OCI-M2 (cell line): ENCODE data around the gene TRIM8.

ENCODE experiments used
- DNase-seq: peaks from one replicate; lab custom pipeline; 2025; ENCODE audit not compliant: unreplicated experiment; lab: John Stamatoyannopoulos, UW

Gene TRIM8

DNA sequence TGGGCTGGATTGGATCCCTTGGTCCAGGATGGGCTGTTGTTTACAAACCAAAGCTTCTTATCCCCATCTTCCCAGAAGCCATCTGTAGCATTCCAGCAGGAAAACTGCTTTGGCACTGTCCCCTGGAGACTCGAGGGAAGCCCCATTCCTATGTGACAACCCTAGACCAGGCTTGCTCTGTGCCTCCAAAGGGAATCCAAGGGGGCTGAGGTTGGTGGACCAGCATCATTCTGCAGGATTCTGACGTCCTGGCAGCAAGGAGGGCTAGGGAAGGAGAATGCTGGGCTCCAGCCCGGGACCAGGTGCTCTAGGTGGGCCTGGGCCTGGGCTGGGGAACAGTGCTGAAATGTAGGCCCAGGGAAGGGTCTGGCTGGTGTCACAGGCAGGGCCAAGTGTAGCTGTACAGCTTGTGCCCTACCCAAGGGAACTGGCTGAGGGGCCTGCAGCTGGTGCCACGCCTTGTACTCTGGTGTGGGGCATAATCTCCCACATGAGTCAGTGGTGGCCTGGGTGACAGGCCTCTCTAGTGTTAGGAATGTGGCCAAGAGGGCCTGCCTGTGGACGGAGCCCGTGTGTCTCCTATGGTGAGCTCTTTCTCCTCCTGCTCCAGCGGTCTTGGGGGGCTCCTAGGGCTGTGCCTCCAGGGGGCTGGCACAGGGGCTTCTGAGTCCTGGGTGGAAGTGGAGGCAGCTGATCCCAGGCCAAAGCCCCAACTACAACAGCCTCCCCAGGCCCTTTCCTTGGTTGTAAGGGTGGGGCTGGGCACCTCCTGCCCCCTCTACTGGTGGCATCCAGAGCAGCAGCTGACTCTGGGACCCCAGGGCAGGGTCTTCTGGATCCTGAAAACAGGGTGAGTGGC lies 25.2 kb downstream of the TRIM8 start:
- no peak for DNase-seq

DNA sequence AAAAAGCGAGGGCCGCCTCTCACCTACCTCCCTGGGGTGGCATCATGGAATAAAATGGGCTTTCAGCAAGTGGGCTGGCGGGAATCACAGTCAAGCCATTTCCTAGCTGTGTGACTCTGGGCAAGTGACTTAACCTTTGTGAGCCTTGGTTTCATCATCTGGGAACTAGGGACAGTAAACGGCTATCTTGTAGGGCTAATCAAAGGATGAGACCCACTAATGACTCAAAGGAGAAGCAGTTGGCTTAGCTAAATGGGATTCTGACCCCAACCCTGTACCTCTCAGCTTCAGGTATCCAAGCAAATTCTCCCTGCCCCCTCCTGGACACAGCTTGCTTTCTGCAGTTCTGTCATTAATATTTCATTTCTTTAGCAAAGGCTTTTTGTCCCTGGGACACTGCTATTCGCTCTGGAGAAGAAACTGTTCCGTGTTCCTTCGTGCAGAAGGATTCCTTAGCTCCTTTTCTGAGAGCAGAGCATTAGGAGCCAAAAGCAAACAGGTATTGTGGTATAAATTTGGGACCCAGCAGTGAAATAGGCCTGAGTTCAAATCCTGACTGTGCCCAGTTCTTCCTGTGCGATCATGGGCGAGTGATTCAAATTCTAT lies 25.9 kb downstream of the TRIM8 start:
- no peak for DNase-seq

DNA sequence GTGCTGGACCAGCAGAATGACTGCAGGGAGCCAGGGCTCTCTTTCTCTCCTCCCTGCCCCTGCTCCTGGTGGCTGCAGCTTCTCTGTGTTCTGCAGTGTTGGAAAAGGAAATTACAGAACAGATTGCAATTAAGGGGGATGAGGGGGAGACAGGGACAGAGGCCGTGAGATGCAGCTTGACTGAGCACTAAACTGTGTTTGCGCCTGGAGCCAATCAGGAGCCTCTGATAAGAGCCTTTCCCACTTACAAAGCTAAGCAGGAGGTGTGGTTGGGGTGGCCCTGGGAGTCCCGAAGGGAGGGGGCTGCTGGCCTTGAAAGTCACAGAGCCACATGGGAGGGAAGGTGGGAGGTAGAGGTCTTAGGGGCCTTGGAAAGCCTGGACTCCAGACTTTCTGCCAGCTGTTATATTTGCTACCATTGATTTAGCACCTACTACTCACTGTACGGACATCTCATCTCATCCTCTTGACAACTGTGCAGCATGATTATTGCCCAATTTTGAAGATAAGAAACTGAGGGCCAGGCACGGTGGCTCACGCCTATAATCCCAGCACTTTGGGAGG lies 26.7 kb downstream of the TRIM8 start:
- DNase-seq = no peak

DNA sequence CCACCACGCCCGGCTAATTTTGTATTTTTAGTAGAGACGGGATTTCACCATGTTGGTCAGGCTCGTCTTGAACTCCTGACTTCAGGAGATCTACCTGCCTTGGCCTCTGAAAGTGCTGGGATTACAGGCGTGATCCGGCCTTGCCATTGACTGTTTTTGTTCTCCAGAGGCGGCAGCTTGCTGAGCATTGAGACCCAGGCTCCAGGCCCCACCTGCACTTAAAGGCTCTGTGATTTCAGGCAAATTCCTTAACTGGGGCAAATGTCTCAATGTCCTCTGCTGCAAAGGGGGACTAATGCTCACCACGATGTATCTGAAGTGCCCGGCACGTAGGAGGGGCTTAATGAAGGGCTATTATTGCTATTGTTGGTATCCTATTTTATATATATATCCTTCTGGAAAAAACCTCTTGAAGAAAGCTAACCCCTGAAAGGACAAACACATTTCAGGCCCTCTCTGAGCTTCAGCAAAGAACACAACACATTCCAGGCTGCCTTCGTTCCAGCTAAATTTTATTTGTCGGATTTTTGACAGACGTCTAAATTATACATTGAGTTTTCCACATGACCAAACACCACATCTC lies 29.0 kb downstream of the TRIM8 start:
- no peak for DNase-seq

DNA sequence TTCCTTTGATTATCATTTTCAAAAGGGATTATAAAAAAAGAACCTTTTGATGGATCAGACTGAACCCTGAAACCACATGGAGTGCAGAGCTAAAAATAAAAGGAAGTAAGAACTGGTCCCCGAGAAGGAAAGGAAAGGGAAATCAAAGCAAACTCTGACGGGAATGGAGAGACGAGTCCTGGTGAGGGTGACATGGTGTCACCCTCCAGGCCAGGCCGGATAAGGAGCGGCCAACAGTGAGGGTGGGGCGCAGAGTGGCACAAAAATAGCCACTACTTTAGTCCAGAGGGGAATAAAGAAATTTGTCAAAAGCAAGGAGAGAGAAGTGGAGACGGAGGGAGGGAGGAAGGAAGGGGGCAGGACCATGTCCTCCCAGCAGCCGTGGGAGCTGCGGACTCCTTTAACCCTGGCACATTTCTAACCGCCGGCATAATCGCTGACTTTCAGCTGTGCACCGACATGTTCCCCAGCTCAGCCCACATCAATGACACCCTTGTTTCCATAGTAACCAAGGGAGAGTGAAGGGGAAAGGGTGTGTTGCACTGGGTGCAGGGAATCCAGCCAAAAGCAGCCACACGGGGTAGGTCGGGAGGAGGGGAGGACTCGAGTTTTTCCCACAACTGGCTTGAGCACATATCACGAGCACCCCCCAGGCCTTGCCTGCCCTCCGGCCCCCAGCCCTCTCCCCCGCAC lies 29.7 kb downstream of the TRIM8 start:
- DNase-seq = no peak

DNA sequence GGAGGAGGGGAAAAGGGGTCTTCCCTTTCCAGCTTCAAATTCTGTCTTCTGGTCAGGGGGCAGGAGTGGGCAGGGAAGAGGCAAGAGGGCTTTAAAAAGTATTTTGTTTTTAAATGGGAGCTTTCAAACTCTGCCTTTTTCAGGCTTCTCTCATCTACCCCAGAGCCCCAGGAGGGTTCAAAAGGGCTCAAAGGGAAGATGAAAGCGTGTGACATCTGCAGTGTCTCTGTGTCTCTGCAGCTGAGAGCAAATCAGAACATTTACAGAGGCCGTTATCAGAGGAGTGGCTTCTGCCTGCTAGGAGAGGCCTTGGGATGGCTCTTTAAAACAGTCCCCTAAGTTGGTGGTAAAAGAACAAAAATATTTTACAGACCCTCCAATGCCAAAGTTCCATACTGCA lies 30.3 kb downstream of the TRIM8 start:
- no peak for DNase-seq

DNA sequence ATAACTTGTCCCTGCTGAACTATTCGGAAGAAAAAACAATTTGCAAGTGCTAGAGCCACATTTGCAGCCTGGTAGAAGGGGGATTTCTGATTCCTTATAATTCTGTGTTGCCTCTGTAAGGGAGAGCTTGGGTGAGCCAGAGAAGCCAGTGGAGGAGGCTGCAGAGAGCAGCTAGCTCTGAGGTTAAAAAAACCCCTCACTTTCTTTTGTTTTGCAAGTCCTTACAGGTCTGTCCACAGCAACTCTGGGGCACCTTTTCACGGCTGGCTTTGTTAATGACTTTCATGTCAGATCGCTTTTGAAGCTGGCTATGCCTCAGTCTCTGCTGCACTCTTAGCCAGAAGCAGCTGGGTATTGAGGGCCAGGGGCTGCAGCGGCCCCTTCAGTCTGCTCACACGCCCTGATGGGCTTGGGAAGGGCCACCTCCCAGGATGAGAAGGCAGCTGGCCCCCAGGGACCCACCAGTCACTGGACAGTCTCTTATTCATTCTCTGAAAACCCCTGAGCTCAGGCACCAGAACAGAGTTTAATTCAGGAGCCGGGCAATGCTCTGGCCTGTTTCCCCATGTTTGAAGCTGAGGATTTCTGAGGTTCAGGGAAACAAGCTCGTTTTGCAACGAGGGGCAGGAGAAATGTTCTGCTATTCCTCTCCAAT lies 30.9 kb downstream of the TRIM8 start:
- DNase-seq = no peak

DNA sequence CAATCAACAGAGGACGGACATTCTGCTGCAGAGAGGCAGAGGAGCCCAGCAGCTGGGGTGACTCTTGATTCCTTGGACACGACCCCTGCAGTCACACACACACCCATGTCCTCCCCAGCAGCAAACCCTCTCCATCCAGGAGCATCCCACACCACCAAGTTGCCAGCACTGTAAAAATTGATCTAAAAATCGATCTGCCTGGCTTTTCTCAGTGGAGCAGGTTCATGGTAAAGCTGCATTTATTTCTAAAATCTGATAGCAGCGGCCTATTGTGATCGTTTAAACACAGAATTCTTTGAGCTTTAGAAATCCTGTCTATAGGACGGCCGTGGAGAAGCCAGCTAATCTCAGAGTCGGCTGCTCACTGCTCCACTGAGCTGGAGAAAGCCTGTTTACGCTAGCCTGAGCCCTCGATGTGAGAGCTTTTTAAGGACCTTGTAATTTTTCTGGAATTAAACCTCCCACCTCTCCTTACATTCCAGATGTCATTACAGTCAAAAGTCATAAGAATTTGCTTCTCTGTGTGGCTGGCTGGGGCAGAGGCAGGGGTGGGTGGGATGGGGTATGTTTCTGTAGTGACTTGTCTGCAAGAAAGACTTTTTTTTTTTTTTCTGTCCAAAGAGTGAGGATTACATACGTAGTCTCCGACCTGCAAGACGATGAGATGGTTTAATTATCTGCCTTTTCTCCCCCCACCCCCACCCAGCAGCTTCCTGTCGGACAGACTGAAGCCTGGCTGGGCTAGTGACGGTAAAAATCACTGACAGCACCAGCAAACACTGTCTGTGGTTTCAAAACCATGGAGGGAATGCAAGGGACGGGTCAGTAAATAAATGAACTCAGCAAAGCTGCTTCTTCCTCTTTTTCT lies 31.6 kb downstream of the TRIM8 start:
- no peak for DNase-seq

DNA sequence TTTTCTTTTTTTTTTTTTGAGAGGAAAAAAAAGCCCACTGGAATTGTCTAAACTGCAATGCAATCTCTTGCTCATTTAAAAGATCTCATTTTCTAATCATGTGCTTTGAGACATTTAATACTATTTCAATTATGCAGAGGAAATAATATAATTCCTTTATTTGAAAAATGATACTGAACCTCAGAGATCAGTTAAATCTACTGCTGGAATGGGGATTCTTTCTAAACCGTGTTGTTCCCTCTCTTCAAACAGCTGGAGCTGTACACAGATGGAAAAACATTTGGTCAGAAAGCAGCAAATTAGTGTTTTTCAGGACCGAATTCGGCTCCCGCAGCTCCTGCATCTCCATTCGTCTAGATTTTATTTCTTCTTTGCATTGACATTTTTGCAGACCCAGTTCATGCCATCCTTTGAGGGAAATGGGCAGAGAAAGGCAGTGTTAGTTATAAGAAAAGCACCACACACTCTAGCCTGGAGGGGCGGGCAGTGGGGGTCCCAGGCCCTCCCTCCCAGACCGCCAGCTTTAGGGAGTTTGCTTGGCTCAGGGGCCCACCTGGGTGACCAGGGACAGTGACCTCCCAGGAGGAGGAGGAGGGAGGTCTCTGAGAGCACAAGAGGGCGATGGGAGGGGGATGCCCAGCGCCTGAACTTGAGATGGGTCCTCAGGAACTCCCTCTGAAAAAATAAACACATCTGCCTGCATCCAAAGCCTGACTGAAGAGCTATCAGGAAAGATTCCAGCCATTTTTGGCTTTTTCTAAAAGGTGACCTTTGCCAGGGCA lies 32.4 kb downstream of the TRIM8 start:
- DNase-seq = no peak

DNA sequence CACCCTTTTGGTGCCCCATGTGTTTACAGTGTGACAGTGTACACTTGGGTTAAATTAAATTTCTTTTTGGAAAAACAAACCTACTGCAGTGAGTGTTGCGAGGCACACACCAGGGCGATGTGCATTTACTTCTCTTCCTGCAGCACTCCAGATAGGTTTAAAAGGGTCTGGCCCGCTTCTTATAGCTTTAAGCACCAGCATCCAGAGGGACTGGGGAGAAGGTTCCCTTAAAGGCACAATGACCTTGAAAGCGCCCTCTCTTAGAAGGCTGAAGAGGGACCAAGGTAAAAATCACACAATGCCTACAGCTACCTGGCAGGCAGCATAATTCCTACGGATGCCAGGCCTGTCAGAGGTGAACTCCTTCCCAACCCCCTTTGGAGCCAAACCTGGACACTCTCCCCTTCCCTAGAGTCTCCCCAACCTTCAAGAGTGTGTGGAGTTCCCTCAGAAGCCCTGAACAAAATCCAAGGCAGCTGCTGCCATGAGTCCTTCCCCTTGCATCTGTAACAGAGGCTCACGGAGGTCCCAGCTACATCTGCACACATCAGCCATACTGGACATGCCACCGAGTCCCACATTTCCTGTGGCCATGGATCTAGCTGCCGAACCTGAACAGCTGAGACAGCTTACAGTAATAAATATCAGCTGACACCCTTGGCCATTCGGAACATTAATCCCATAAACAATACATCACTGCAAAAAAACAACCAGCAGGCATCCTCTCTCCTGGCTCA lies 33.2 kb downstream of the TRIM8 start:
- DNase-seq = no peak

DNA sequence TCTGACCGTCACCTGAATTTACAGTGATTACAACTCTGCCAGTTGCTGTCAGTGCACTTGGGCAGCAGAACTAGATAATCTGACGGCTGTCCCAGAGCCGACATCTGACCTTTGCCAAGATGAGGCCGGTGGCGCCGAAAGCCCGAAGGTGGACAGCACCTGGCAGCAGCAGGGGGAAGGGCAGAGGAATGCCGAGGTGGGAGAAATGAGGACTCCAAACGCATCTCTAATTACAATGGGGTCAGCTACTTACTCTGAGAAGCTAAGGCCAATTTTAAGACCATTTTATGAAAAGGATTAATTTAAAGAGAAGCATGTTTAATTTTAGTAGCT lies 33.8 kb downstream of the TRIM8 start:
- DNase-seq = no peak

DNA sequence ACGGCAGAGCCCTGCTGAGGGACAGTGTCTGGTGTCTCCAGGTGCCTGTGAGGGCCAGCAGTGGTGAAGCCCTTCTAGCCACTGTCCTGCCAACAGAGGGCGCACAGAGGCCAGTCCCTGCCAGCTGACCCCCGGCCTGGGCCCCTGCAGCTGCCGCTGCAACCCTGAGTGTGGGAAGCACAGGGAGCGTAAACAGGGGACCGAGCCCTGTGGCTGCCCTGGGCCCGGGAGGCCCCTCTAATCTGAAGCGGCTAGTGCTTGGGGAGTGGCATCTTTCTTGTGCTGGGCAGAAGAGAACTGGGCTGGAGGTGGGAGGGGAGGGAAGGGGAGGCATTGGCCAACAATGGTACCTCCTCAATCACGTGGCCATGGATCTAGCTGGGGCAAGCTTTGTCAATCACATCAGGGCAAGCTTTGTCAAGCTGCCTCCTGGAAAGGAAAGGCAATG lies 34.6 kb downstream of the TRIM8 start:
- DNase-seq = no peak

DNA sequence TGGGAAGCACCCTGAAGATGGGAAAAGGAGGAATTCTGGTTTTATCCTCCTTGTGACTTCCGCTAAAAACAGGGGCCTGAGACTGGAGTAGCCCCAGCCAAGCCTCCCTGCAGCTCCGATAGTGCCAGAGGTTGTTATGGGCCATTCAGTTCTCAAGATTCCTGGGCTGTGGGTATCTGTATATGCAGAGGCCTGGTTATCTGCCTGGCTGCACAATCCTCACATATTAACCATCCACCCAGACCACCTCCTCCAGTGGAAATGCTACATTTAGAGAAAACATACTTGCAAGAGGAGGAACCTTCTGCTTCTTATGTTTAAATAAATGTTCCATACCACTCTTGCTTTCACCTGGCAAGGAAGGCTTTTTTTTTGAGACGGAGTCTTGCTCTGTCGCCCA lies 35.3 kb downstream of the TRIM8 start:
- no peak for DNase-seq

DNA sequence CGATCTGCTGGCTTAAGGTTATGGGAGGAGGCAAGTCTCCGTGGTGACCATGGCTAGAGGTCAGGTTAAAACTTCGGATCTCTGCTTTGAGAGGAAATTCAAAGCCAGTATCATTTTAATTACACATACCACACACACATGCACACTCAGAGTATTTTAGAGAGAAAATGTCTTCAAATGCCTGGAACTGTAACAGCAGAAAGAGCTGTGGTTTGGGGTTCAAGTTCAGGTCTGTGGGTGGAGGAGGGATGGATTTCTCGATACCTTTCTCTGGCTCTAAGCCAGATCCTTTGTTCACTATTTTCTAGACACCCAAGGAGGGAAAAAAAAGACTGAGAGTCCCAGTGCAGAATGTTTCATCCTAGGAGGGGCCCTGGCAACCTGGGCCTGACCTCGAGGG lies 37.4 kb downstream of the TRIM8 start:
- DNase-seq = no peak

DNA sequence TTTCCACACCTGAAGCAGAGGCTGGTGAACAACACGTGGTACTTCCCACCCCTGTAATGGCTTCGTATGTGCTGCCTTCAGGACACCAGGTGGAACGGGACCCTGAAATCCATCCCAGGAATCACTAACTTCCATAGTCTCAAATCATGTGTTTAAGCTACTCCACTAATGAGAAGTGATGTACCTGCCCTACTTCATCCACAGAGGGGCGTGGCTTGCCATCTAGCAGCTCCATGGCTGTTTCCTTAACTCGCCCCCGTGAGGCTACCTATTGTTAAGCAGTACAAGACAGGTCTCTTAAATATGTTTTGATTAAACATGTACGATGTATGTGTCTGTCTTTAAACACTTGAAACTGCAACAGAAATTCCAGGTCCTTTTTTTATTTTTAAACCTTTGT lies 38.1 kb downstream of the TRIM8 start:
- no peak for DNase-seq

DNA sequence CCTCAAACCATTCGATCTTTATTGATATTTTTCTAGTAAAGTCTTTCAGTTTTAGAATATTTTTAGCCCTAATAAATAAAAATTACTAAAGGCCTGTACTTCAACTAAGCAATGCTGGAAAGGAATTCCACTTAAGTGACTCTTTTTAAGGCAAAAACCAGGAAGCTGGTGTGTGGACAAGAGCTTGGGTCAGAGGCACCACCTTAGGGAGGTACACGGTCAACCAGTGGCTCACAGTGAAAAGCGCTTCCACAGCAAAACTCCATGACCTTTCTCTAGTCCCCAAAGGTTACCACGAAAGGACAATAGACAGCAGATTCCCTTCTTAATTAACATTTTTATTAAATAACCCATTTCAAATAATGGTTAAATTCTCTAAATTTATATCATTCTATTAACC lies 38.7 kb downstream of the TRIM8 start:
- DNase-seq = no peak

DNA sequence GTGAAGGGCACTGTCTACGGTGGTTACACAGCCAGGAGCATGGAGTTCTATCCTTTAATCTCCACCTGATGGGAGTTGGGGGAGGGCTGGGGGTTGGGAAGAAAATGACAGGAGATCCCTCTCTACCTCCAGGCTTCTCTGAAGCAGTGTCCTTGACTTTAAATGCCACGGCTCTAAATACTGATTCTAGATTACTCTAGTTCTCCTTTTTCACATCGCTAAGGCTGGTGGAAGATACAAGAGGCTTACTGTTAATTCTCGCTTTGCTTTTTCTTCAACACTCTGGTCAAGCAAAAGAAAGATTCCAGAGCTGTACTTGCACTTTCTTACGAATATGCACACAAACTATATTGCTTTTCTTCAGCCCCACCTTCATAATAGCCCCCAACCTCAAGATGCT lies 39.5 kb downstream of the TRIM8 start:
- DNase-seq = no peak

DNA sequence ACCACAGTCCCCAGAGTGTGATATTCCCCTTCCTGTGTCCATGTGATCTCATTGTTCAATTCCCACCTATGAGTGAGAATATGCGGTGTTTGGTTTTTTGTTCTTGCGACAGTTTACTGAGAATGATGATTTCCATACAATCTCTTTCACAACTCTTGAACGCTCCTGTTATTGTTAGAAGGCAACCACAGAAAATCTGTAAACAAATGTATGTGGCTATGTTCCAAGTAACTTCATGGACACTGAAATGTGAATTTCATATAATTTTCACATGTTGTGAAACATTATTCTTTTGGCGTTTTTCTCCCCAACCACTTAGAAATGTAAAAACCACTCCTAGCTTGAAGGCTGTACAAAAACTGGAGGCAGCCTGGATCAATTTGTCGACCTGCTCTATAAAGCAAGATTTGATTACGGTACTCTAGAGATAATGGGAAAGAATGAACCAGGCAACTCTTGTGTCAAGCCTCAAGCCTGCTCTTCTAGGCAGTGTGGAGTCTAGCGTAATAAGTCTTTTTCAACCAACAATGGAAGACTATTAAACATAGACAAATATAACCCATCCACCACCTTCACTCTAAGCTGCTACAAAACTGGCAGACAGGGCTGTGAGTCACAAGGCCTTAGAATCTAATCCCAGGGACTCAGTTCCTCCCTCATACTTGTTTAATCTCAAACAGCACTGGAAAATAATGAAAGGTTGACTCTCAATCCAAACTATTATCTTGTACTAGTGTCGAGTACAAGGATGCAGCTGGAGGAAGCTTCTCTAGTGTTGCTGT lies 47.2 kb downstream of the TRIM8 start:
- DNase-seq = no peak
